SU-DHL-6 (cell line): ENCODE data around the gene RFFL.

ENCODE experiments used
- EZH2phosphoT487 ChIP-seq: fragments of 200-600 bp; sonication (generic), shearing (Covaris generic); conservative IDR thresholded peaks from 2 replicates; pipeline ENCODE4 v1.6.1; 2018; ENCODE audit warnings: mild to moderate bottlenecking, antibody characterized with exemption, low read length, moderate library complexity, mixed read lengths
- TF ChIP-seq, protein P1 (sequence below): fragments of 200-600 bp; sonication (generic); IDR thresholded peaks from one replicate; pipeline ENCODE4 v1.5.1; 2017; ENCODE audit warnings: antibody characterized with exemption, mild to moderate bottlenecking, low read length, moderate library complexity; ENCODE audit not compliant: insufficient read depth, poor library complexity, severe bottlenecking

DNA sequence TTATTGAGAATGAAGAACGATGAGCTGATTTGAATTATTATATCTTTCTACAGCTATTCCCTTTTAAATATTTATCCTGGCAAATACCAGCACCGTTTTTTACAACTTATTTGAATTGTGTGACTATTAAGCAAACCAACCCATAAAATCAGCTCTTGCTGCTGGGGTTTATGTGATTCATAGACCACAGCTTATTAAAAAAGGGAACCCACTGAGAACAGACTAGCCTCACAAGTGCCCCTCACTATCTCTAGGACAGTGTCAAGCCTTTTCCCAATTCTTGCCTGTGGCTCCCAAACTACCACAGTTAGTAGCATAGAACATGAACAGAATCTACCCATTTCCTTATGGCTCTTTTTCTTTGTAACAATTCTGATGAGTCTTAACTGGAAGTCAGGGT, 89.3 kb downstream of the RFFL start:
- TF ChIP-seq, protein P1, sequence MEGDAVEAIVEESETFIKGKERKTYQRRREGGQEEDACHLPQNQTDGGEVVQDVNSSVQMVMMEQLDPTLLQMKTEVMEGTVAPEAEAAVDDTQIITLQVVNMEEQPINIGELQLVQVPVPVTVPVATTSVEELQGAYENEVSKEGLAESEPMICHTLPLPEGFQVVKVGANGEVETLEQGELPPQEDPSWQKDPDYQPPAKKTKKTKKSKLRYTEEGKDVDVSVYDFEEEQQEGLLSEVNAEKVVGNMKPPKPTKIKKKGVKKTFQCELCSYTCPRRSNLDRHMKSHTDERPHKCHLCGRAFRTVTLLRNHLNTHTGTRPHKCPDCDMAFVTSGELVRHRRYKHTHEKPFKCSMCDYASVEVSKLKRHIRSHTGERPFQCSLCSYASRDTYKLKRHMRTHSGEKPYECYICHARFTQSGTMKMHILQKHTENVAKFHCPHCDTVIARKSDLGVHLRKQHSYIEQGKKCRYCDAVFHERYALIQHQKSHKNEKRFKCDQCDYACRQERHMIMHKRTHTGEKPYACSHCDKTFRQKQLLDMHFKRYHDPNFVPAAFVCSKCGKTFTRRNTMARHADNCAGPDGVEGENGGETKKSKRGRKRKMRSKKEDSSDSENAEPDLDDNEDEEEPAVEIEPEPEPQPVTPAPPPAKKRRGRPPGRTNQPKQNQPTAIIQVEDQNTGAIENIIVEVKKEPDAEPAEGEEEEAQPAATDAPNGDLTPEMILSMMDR, result no peak
- no peak for TF ChIP-seq EZH2phosphoT487
